ENCODE results near the gene PRR15.

- TF ChIP-seq ZNF674 (CRISPR knock-in tag; IDR thresholded peaks at IDR 0.05; ENCODE audit: low read depth) (no peak), CTCF (CRISPR knock-in tag; IDR thresholded peaks at IDR 0.05) (no peak), HDAC1 (CRISPR knock-in tag; IDR thresholded peaks at IDR 0.05) (no peak), ZNF569 (CRISPR knock-in tag; IDR thresholded peaks at IDR 0.05; ENCODE audit: borderline replicate concordance) (no peak), U2AF1 (optimal IDR thresholded peaks at IDR 0.05; ENCODE audit: low read depth, low read length) (no peak), CHD2 (IDR thresholded peaks at IDR 0.05; ENCODE audit: low read depth, low read length) (no peak), ZNF30 (CRISPR knock-in tag; IDR thresholded peaks at IDR 0.05) (no peak)
These were observed 5.7 kb upstream of the PRR15 start for GRCh38 chr7:29557954-29558353.
